GM18511 (cell line): ENCODE results near the gene TMEM218.
A peak's percentile ranks its signal among the peaks of the same experiment; 100 is the strongest.

ENCODE experiments used
- ATAC-seq: cut with Tn5 transposase; IDR thresholded peaks from one replicate; pipeline ENCODE4 v1.9.1; 2021; ENCODE audit warnings: mild to moderate bottlenecking, moderate library complexity; ENCODE audit not compliant: unreplicated experiment

Gene TMEM218

GRCh38 chr11:125111343-125112207 is at the start of gene TMEM218:
Gene TMEM218, minus strand, starts transcription at chr11:125111626. Its CDS starts 9,385 bp downstream, at chr11:125102241.
- peak; percentile 99 for ATAC-seq

GRCh38 chr11:125157953-125158680 is 46.7 kb upstream of the TMEM218 start:
- ATAC-seq = no peak

GRCh38 chr11:125157118-125157733 is 45.8 kb upstream of the TMEM218 start:
- no peak for ATAC-seq

DNA sequence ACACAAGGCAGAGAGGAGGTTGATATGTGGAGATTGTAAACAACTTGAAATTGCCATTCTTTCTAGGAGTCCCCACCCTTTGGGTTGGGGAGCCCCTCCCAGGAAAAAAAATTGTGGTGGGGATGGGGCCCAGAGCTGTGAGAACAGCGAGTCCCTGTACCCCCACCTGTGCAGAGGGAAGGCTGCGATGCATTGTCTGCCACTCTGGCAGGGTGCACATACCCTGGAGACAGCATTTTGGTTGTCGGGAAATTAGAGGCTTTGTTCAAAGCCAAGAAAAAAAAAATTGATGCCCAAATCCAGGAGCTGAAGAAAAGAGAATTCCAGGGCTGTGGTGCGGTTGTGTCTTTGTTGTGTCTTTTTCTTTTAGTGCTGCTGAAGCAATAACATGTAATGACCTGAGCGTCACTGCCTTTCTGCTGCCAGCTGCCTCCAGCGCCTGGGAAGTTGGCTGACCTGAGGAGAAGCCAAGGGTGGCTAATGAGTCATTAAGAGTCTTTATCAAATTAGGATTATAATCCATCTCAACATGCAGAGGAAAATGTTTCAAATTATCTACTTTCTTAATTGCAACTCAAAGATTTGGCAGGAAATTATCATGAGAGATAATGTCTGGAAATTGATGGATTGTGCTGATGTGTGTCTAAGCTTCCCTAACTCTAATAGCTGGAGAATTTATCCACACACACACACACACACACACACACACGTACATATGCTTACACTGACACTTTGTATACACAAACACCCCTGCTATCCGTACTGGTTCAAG is 45.1 kb upstream of the TMEM218 start:
- no peak for ATAC-seq

DNA sequence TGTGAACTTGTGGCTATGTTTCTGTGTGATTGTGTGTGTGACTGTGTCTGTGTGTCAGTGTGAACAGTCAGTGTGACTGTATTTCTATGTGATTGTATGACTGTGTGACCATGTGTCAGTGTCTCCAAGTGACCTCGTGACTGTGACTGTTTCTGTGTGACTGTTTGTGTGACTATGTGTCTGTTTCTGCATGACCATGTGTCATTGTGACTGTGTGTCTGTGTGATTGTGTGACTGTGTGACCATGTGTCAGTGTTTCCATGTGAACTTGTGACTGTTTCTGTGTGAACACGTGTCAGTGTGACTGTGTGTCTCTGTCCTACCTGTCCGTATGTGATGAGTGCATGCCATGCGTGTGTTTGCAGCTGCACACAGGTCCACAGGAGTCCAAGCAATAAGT is 44.3 kb upstream of the TMEM218 start:
- no peak for ATAC-seq

DNA sequence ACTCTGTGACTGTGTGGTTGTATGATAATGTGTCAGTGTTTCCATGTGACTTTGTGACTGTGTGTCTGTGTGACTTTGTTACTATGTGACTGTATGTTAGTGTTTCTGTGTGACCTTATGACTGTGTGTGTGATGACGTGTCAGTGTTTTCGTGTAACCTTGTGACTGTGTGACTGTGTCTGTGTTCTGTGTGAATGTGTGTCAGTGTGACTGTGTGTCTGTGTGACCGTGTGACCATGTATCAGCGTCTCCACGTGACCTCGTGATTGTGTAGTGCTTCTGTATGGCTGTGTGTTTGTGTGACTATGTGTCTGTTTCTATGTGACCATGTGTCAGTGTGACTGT is 43.6 kb upstream of the TMEM218 start:
- no peak for ATAC-seq

DNA sequence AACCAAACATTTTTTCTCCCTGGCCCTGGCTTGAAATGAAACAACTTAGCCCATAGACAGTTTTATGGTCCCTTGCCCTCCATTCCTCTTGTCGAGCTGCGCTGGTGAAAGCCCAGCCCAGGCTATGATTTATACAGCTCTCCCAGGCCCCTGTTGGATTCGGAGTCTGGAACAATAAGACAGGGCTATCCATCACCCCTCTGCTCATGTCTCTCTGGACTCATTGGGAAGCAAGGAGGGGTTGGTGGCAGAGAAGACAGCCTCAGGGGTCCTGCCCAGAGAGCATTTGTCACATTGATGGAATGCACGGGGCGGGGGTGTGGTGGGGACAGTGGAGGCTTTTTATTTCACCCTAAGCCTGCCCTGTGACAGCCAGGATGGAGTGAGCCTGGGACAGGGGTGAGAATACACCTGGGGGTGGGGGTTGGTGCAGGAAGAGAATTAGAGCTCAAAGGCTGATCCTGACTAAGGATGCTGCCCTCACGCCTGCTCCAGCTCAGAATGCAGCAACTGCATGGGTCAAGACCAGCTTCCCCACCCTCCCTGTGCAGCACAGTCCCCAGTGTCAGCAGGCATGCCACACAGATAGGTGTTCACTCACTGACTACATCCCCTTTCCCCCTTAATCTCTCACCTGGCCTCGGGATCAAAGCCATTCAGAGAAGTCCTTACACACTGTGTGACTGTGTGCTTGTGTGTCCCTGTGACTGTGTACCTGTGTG is 43.1 kb upstream of the TMEM218 start:
- no peak for ATAC-seq

DNA sequence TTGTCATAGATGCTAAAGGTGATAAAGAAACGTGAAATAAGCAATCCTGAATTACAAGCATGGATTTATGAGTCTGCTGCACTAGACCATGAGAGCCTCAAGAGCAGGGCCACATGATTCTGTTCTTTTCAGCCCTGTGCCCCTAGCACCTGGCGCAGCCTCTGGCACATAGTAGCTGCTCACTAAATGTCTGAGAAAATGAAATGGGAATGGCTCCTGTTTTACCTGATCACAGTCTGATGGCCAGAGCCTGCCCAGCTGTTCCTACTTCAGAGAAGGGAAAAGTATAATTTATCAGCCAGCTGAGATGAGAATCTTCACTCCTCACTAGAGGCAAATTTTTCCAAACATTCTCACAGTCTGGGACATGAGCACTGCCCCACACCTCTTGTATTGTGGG is 42.4 kb upstream of the TMEM218 start:
- no peak for ATAC-seq

DNA sequence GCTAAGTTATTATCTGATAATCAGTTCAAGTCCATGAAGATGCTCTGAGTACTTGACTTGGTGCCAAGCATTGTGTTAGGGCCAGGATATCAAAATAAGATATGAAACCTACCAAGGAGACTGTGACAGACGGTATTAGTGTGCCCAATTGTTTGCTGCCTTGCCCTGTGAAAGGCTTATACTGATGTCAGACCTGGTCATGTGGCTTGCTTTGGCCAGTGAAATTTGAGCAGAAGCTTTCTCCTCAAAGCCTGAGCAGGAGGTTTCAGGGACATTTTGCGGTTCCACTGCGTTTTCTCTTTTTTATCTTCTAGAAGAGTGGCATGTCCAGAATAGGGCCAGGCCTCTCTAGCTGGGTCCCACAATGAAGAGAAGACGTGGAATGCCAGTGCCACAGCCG is 37.3 kb upstream of the TMEM218 start:
- ATAC-seq = no peak

- ATAC-seq = no peak
Observed at GRCh38 chr11:125148011-125148410, 36.6 kb upstream of the TMEM218 start.

DNA sequence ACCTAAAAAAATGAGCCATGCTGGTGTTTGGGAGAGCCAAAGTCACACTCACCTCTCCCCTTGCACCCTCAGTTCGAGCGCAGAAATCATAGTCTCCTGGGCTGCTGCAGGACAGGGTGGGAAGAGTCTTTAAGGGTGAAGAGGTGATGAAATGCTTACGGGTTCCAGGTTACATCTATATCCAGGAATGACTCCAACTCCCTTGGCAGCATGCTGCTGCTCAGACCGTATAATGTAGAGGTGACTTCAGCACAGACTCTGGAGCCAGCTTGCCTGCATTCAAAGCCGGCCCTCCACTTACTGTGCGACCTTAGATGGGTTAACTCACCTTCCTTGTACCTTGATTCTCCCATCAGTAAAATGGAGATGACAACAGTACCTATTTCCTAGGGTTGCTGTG is 35.9 kb upstream of the TMEM218 start:
- no peak for ATAC-seq

DNA sequence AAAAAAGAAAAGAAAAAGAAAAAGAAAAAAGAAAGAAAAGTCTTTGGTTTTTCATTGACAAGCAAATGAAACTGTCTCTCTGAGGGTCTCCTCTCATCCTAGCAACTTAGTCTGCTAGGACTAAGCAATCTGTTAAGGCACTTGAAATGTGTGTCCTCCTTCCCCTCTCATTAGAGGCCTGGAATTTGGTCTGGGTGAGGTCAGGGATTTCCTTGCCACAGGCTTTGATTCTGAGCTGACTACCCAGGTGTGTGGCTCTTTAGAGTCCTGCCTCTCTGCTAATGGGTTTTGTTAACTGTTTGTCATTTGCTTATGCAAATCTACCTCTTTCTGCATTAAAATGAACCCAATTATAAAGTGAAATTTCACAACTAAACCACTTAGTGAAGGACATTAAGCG is 34.8 kb upstream of the TMEM218 start:
- no peak for ATAC-seq

- peak; percentile 77 for ATAC-seq
Observed at GRCh38 chr11:125141686-125142535, 30.5 kb upstream of the TMEM218 start.

- no peak for ATAC-seq
Observed at GRCh38 chr11:125141178-125141577, 29.8 kb upstream of the TMEM218 start.

DNA sequence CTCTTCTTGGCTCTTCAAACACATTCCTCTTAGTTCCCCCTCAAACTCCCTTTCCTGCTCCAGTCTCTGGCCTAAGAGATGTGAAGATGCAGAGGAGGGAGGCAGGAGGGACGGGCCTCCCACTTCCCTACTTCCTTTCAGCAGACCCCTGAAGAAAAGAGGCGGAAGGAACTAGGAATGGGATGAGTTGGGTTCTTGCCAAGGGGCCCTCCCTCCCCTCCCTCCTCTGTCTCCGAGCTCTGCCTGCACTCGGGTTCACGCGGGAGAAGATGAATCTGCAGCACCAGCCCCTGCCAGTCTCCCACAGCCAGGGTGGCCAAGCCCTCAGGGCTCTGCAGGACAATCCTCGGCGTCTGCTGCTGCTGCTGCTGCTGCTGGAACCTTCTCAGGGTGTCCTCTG is 28.8 kb upstream of the TMEM218 start:
- no peak for ATAC-seq

DNA sequence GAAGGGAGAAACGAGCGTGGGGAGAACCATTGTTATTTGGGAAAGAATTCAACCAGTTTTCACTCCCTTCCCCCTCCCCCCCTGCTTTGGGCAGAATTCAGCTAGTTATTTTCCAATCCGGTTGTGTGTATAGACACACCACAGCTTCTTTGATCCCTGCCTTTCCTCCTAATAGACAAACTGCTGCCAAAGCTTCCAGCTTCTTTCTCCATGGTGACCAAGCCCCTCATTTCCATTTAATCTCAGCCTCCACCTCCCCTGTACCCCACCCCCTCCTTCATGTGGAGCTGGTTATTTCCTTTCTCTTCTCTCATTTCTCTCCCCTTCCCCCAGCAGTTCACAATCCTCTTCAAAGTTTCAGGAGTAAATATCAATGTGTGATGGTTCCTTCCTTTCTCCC is 28.4 kb upstream of the TMEM218 start:
- ATAC-seq = no peak

GRCh38 chr11:125138966-125139365 is 27.5 kb upstream of the TMEM218 start:
- no peak for ATAC-seq

DNA sequence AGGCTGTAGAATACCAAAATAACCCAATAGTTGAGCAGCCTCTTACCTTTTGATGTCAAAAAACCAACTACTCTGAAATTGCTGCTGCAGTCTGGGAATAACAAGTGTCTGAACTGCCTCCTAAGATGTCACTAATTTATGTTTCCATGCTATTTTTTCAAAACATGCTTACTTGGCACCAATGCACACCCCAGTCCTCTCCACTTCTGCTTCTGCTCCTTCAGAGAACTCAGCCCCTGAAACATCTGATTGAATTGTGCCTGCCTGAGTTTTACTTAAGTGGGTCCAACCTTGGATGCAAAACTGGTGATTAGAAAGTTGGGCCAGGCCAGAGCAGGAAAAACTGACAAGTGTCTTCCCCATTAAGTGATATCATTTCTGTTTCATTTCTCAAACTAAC is 24.6 kb upstream of the TMEM218 start:
- no peak for ATAC-seq

GRCh38 chr11:125132596-125132995 is 21.2 kb upstream of the TMEM218 start:
- ATAC-seq = no peak

DNA sequence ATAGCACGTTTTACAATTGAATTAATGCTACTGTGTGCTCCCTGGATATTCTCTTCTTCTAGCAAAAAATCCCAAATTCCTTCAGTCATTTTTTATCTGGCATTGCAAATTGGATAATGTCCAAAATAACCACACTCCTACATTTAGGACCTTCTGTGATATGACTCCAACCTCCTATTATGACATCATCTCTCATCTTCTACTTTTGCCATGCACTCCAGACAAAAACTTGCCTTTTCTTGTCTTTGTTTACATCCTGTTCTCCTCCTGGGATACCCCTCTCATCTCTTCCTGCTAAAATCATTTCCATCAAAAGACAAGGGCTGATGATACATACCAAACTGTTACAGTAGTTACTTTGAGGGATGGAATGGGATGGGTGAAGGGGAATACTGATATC is 20.6 kb upstream of the TMEM218 start:
- ATAC-seq = no peak
